Mucosa of stomach (tissue), 1 donor: Measurements from ENCODE around the gene CCDC201.
"Not testable (repeated sequence)": the region's sequence is repeated elsewhere in the genome, so short reads cannot be mapped to it uniquely, and the experiment has no call there.

ENCODE experiments used
- H3K27me3 ChIP-seq: one replicate; pipeline ENCODE4 v1.7.0; 2013; ENCODE audit warnings: mild to moderate bottlenecking, low read length; ENCODE audit not compliant: control insufficient read depth, insufficient read depth
- H3K36me3 ChIP-seq: one replicate; pipeline ENCODE4 v1.7.0; 2013; ENCODE audit warnings: low read length; ENCODE audit not compliant: control insufficient read depth, insufficient read depth
- H3K4me1 ChIP-seq: one replicate; pipeline ENCODE4 v1.7.0; 2013; ENCODE audit warnings: mild to moderate bottlenecking, low read length; ENCODE audit not compliant: control insufficient read depth, insufficient read depth
- H3K4me3 ChIP-seq: one replicate; pipeline ENCODE4 v1.7.0; 2013; ENCODE audit warnings: low read length
- H3K9ac ChIP-seq: one replicate; pipeline ENCODE4 v1.7.0; 2013; ENCODE audit warnings: mild to moderate bottlenecking, low read length, moderate library complexity
- H3K9me3 ChIP-seq: one replicate; pipeline ENCODE4 v1.7.0; 2013; ENCODE audit warnings: mild to moderate bottlenecking, low read length, moderate library complexity; ENCODE audit not compliant: control insufficient read depth
- donor health status: Pancreatic carcinoma.

Gene CCDC201

DNA sequence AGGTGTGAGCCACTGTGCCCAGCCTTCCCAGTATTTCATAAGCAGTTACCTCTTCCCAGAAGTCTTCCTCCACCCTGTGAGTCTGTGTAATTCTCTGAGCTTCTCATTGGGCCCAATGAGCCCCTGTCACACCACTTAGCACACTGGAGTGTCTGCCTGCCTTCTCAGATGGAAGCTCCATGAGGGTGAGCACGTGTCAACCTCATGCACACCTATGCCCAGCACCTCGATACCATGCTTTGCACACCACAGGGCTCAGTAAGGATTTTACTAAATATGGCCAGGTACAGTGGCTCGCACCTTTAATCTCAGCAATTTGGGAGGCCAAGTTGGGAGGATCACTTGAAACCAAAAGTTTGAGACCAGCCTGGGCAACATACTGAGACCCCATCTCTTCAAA lies 46.3 kb downstream of the CCDC201 start:
- not testable (repeated sequence) for H3K4me3 ChIP-seq, H3K4me1 ChIP-seq, H3K36me3 ChIP-seq

DNA sequence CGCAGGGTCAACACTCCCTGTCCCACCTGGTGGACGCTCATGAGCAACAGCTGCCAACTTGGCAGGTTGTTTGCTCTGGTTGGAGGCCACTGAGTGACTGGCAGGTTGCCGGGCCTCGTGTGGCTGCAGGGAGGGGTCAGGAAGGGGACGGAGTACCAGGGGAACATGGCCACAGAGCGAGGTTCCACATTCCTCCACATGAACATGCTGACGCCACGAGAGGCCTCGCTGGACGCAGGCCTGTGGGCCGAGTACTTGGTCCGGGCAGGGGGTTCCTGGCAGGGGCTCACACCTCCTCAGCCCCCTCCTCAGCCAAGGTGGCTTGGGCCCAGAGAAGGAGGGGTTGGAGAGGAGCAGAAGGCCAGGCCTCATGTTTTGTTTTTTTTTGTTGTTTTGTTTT lies 54.1 kb downstream of the CCDC201 start:
- H3K27me3 ChIP-seq, H3K9me3 ChIP-seq, H3K9ac ChIP-seq, H3K4me1 ChIP-seq, H3K4me3 ChIP-seq, H3K36me3 ChIP-seq: not testable (repeated sequence)

More for the DNA sequence above, 46.3 kb downstream of the CCDC201 start:
- H3K9me3 ChIP-seq, H3K9ac ChIP-seq, H3K27me3 ChIP-seq: not testable (repeated sequence)

DNA sequence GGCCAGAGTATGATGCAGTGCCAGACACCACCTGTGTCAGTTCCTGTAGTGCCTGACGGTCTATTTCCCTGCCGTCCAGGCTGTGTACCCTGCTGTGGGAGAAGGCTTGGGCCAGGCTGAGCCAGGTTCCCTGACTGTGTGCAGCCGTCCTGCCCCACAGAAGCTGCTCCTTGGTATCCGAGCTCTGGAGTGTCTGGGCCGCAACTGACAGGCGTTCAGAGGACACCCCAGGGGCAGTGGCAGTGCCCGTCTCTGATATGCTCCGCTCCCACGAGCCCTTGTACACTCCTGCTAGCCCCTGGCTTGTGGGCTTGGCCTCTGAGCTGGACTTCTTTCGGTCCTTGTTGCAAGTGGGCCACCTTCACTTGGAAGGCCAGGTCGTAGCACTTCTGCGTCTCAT lies 55.0 kb downstream of the CCDC201 start:
- not testable (repeated sequence) for H3K9ac ChIP-seq, H3K9me3 ChIP-seq, H3K27me3 ChIP-seq, H3K36me3 ChIP-seq, H3K4me1 ChIP-seq, H3K4me3 ChIP-seq

DNA sequence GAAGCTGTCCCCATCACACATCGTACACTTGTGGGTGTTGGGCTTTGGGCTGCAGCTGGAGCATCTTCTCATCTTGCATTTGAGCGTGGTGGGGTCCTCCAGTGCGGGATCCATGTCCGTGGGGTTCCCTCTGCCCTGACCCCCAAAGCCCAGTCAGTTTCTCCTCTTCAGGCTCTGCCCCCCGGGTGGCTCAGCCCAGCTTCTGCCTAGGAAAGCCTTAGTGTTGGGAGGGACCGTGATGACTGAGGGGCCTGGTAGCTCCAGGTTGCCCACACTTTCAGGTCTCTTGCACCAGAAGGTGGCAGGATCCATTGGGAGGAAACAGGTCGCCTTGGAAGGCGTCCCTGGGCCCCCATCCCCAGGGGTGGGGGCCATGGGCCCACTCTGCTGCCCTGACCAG lies 55.9 kb downstream of the CCDC201 start:
- not testable (repeated sequence) for H3K9me3 ChIP-seq, H3K9ac ChIP-seq, H3K36me3 ChIP-seq

DNA sequence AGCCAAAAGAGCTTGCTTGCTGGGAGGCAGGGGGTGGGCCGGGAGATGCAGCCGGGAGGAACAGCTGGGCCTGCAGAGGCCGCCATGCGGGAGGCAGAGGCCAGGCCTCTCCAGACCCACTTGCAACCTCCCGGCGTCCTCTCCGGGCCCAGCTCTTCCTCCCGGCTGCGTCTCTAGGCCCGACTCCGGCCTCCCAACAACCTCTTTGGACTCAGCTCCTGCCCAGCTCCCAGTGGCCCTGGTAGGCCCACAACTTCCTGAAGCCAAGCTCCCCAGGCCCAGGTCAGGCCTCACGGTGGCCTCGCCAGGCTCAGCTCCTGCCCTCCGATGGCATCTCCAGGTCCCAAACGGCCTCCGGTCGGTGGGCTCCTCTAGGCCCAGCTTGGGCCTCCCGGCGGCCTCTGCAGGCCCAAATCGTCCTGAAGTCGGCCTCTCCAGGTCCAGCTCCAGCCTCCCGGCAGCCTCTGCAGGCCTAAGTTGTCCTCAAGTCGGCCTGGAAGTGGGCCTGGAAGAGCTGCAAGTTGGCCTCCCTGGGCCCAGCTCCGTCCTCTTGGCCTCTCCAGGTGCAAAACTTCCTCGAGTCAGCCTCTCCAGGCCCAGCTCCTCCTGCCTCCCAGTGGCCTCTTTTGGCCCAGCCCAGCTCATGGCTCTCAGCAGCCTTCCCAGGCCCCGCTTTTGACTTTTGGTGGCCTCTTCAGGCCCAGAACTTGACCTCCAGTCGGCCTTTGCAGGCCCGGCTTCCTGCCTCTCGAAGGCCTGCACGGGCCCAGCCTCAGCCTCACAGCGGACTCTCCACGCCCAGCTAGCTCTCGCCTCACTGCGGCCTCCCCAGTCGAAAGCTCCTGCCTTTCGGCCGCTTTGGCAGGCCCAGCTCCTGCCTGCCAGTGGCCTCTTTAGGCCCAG lies 58.4 kb downstream of the CCDC201 start:
- H3K27me3 ChIP-seq, H3K9me3 ChIP-seq, H3K4me3 ChIP-seq, H3K36me3 ChIP-seq, H3K9ac ChIP-seq, H3K4me1 ChIP-seq: not testable (repeated sequence)

More for the DNA sequence above, 55.9 kb downstream of the CCDC201 start:
- H3K4me1 ChIP-seq, H3K4me3 ChIP-seq, H3K27me3 ChIP-seq: not testable (repeated sequence)

DNA sequence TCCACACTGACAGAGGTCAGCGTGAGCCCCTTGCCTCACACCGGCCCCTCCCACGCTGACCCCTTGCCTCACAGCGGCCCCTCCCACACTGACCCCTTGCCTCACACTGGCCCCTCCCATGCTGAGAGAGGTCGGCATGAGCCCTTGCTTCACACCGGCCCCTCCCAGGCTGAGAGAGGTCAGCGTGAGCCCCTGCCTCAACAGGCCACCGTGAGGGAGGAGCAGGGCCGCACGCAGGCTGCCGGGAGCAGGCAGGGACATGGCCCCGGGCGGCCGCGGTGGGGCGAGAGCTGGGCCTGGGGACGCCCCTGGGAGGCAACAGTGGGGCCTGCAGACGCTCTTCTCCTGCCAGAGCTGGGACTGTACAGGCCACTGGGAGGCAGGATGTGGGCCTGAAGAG lies 59.1 kb downstream of the CCDC201 start:
- not testable (repeated sequence) for H3K4me3 ChIP-seq, H3K9ac ChIP-seq, H3K27me3 ChIP-seq, H3K4me1 ChIP-seq, H3K36me3 ChIP-seq, H3K9me3 ChIP-seq

DNA sequence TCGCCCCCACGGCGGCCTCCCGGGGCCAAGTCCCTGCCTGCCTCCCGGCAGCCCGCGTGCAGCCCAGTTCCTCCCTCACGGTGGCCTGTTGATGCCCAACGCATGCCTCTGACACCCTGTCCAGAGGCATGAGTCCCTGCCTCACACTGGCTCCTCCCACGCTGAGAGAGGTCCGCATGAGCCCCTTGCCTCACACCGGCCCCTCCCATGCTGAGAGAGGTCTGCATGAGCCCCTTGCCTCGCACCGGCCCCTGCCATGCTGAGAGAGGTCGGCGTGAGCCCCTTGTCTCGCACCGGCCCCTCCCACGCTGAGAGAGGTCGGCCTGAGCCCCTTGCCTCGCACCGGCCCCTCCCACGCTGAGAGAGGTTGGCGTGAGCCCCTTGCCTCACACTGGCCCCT lies 59.9 kb downstream of the CCDC201 start:
- H3K36me3 ChIP-seq, result no peaks in the 10 kb centered on the region
- no peaks in the 10 kb centered on the region for H3K9me3 ChIP-seq
- no peak overlapping the region for H3K9ac ChIP-seq
- no peaks in the 10 kb centered on the region for H3K4me1 ChIP-seq
- H3K4me3 ChIP-seq, result no peak overlapping the region
- H3K27me3 ChIP-seq, result no peaks in the 10 kb centered on the region

DNA sequence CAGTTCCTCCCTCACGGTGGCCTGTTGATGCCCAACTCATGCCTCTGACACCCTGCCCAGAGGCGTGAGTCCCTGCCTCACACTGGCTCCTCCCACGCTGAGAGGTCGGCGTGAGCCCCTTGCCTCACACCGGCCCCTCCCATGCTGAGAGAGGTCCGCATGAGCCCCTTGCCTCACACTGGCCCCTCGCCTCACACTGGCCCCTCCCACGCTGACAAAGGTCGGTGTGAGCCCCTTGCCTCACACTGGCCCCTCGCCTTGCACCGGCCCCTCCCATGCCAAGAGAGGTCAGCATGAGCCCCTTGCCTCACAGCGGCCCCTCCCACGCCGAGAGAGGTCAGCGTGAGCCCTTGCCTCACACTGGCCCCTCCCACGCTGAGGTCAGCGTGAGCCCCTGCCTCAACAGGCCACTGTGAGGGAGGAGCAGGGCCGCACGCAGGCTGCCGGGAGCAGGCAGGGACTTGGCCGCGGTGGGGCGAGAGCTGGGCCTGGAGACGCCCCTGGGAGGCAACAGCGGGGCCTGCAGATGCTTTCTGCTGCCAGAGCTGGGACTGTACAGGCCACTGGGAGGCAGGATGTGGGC lies 61.1 kb downstream of the CCDC201 start:
- not testable (repeated sequence) for H3K4me3 ChIP-seq, H3K9ac ChIP-seq, H3K9me3 ChIP-seq, H3K4me1 ChIP-seq, H3K36me3 ChIP-seq, H3K27me3 ChIP-seq

DNA sequence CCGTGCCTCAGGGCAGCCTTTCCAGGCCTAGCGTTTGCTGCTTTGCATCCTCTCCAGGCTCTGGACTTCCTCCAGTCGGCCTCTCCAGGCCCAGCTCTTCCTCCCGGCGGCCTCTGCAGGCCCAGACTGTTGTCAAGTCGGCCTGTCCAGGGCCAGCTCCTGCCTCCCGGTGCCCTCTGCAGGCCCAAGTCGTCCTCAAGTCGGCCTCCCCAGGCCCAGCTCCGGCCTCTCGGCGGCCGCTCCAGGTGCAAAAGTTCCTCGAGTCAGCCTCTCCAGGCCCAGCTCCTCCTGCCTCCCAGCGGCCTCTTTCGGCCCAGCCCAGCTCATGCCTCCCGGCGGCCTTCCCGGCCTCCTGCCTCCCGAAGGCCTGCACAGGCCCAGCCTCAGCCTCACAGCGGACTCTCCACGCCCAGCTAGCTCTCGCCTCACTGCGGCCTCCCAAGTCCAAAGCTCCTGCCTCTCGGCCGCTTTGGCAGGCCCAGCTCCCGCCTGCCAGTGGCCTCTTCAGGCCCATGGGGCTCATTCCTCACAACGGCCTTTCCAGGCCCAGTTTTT lies 62.4 kb downstream of the CCDC201 start:
- not testable (repeated sequence) for H3K36me3 ChIP-seq, H3K27me3 ChIP-seq, H3K9me3 ChIP-seq, H3K4me3 ChIP-seq, H3K4me1 ChIP-seq, H3K9ac ChIP-seq
